Measurements from ENCODE around the gene SUGCT.

- TF ChIP-seq SP1 (CRISPR knock-in tag; conservative IDR thresholded peaks at IDR 0.05) (no peak), FOXP1 (CRISPR knock-in tag; IDR thresholded peaks at IDR 0.05; ENCODE audit: borderline replicate concordance) (no peak)
These were observed 312.5 kb downstream of the SUGCT start for GRCh38 chr7:40447345-40447744.
